Measurements from ENCODE around the gene HOXA9.

- no peak for TF ChIP-seq CTCF (IDR thresholded peaks at IDR 0.05)
- TF ChIP-seq POLR2A (IDR thresholded peaks at IDR 0.05), result no peak
- no peak for TF ChIP-seq EP300 (IDR thresholded peaks at IDR 0.05)
These were observed 7.5 kb downstream of the HOXA9 start for GRCh38 chr7:27157702-27158431.
